Stimulated activated CD4-positive, alpha-beta T cell treated with anti-CD3 and anti-CD28 coated beads, Interleukin-15, amount 100 ng/mL, for 48 hours (primary cell): ENCODE measurements around the gene CHST8.

ENCODE experiments used
- DNase-seq, 2 donors: peaks; one replicate each; pipeline ENCODE4 v3.0.0-alpha.2; 2020; ENCODE audit warnings: low read depth in 2 of 2

The CHST8 gene

DNA sequence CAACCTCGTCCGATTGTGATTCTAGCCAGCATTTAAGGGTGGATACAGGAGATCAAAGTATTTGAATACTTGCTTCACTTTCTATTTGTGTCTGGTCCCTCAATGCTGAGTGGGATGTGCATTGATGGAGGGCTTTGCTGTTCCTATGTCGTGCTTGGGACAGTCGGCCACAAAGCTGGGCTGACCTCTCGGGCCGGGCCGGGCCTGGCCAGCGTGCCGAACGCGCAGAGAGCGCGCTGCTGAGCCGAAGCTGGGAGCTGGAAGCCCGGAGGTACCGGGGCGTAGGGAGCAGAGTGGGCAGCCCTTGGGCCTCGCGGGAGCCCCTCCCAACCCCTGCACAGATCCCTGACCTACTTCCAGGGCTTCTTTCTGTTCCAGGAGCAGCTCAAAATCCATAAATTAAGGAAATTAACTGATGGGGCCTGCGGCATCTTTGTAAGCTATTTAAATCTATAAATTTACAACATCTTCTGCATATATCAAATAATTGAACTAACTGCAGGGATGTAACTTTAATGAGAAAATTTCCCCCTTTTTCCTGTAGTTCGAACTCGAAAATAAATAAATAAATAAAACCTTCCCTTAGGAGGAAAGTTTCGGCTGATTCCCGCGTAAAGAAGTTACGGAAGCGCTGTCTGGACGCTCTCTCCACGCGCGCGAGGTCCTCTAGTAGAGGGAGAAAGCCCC, 173.1 kb downstream of the CHST8 start:
- no peak for DNase-seq

- DNase-seq: peak; percentile 25 to 38
Measured at GRCh38 chr19:33795370-33796163, 173.8 kb downstream of the CHST8 start.

DNA sequence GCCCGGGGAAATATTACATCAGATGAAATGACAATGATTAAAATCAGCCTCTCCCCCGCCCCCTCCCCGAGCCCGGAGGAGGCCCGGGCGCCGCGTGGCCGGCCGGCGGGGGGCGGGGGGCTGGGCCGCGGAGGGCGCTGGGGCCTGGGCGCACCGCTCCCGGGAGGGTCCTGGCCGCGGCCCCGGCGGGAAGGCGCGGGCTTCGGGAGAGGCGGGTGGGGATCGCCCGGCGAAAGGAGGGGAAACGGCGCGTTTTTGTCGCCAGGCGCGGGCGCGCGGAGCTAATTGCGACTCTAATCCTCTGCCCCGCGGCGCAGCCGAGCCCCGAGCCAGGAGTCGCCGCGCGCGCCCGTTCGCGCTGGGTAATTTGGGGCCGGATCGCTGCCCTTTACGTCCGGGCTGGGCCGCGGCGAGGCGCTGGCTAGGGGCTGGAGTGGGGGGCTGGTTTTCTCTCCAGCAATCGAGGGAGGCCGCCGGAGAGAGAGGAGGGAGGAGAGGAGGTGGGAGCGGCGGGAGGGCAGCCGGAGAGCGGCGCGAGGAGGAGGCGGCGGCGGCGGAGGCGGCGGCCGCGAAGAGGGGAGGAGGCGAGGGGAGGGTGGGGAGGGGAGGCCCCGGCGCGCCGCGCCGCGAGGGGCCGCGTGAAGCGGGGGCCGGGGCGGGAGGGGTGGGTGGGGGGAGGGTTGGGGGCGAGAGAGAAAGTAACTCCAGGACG, 174.6 kb downstream of the CHST8 start, which contains the start of gene KCTD15:
Gene KCTD15, plus strand, starts transcription at position 707 of the 712 bp plus-strand sequence. CDS start 3,585 bp downstream, outside the sequence.
- DNase-seq: peak in 1 of 2 donors; percentile 22

DNA sequence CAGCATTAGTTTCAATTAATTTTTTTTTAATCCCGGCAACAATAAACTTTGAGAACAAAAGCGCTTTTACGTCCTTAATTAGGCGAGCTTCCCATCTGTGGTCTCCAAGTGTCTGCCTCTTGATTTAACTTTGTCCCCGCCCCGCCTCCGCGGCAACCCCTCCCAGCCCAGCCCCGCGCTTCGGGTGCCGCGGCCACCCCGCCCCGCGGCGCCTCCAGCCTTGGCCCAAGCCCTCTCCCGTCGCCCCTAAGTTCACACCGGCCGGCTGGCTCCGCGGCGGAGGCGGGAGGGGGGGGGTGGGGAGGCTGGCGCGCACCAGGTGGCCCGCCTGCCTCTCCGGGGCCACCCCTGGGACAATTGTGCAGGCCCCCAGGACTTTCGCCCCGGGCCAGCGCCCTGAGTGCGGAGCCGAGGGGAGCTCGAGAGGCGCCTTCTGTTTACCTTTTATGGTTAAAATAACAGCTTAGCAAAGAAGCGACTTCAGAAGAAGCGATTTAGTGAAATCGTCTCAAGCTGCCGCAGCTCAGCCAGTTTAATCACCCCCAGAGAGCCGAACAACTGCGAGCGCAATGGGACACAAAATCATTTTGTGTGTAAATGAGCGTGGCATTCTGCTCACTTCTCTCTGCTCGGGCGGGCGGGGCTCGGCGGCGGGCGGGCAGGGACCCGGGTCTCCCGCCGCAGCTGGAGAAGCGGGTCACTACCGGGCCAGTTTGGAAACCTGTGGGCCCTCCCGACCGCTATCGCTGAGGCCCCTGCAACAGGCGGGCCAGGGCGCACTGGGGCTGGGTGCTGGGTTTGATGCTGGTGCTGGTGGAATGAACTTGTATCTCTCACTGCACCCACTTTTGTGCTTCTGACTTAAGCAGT, 176.3 kb downstream of the CHST8 start:
- DNase-seq: no peak

DNA sequence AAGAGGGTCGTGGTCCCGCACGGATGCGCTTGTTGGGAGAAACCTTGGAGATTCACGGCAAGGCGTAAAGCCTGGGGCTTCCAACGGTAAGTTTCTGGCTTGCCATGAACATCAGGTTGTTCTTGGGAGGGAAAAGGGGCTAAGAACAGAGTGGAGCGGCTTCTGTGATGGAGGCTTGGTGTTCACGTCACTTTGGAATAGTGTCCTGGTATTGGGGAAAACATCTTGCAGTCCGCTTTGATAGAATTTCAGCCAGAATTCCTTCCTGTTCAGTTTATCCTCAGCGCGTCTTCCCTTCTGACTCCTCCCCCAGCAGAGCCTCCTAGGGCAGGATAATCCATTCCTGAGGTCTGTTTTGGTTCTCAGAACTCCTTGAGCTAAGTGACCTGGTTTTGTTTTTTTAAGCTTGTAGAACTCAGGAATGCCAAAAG, 176.9 kb downstream of the CHST8 start:
- no peak for DNase-seq

DNA sequence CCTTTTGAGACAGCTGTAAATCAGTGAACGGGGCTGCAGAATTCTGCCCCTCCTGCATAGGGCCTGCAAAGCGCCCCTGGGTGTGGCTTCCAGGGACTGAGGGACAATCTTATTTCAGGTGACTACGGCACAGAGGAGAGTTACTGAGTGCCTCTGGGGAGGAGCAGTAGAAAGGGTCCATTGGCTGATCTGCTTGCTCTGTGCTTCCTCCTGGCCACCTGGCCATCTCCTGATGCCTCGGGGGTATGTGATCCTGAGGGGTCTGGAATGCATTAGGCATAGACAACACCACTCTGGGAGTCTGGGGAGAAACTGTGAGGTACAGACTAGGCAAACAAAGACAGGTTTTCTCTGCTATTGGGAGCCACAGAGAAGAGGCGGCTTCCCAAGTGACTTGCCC, 177.7 kb downstream of the CHST8 start:
- DNase-seq: no peak

- no peak for DNase-seq
Measured at GRCh38 chr19:33800012-33800680, 178.4 kb downstream of the CHST8 start.

- DNase-seq: no peak
Measured at GRCh38 chr19:33801411-33801810, 179.7 kb downstream of the CHST8 start.

DNA sequence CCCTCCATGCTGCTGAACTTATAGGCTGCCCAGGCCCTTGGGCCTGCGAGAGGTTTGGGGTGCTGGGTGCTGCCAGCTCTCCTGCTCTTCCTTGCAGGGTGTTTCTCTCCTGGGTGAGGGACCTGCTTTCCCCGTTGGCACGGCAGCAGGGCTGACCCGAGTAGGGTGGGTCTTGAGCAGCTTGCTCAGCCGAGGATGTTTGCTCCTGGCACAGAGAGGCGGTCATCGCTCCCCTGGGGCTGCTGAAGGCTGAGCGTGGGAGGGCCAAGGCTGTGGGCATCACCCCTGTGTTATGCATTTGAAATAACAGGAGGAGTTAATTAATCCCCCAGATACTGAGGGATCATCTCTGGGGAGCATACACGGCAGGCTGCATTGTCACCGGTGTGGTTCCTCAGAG, 180.2 kb downstream of the CHST8 start:
- DNase-seq: no peak

DNA sequence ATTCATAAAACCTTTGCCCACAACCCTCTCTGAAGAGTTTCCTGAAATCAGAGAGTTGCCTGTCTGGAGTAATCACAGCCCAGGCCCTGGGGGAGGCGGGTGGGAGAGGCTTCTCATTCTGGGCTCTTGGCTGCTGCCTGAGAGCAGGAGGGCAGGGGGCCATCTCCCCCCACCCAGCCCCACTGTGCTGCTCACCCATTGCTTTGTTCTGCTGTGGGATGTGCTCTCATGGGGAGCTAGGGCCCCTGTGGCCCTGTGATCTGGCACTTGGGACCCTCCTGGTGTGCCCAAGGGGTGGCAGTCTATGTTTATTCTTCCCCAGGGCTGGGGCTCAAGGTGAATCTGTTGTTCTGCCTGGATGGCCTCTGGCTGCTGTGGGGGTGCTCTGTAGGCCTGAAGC, 181.0 kb downstream of the CHST8 start:
- no peak for DNase-seq

GRCh38 chr19:33803383-33803782, 181.6 kb downstream of the CHST8 start:
- DNase-seq: no peak

GRCh38 chr19:33804021-33804799, 182.5 kb downstream of the CHST8 start:
- no peak for DNase-seq

DNA sequence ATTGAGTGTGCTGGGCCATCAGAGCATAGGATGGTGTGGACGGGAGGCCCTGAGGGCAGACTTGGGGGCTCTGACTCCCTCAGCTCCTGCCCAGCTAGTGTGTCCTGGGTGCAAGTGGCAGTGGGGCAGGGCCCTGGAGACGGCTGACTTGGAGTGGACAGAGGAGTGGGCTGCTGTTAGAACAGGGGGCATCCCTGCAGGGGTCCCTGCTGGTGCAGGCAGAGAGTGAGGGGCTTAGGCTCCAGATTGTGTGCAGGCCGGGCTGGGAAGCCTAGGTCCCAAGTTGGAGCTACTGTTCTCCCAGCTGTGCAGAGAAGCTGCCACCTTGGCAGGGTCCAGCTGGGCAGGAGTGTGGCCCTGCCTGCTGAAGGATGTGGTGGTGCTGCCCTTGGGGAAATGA, 183.6 kb downstream of the CHST8 start:
- DNase-seq: no peak

DNA sequence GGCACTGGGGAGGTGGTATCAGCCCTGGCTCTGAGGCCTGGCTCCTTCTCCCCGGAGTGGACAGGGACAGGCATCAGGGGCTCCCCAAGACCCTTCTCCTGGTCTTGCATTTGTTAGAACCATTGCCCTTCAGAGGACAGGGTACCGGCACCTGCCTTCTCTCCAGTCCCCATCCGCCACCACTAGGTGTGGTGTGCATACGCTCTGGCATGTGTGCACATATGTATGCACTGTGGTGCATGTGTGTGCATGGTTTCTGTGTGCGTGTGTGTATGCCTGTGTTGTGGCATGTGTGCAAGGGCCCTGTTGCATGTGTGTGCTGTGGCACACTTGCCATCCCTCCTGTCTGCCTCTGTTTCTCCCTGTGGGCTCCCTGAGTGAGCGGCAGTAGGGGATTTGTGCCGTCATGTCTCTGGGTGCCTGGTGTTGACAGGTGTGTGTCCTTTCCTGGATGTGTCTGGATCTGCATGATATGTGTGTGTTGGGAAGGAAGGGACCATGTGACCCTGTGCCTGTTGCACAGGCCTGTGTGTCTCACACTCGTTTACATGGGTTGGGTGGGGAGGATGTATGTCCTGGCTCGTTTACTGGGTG, 184.2 kb downstream of the CHST8 start:
- no peak for DNase-seq

DNA sequence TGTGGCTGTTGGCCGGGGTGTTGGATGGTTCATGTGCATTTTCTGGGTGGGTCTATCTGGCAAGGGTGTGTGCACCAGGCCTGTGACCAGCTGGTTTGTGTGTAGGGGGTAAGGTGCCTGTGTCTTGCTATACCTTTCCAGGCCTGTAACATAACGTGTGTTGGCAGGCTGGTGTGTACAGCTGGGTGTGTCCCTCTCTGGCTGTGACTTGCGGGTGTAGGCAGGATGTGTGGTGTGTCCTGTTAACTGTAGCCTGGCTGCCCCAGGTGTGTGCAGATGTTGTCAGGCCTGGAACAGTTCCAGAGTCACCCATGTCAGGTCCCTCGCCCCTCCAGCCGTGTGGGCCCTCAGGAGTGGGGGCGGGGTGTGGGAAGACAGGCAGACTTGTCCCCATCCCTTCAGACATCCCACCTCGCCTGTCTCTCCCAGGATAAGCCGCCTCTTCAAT, 184.7 kb downstream of the CHST8 start:
- DNase-seq: no peak

DNA sequence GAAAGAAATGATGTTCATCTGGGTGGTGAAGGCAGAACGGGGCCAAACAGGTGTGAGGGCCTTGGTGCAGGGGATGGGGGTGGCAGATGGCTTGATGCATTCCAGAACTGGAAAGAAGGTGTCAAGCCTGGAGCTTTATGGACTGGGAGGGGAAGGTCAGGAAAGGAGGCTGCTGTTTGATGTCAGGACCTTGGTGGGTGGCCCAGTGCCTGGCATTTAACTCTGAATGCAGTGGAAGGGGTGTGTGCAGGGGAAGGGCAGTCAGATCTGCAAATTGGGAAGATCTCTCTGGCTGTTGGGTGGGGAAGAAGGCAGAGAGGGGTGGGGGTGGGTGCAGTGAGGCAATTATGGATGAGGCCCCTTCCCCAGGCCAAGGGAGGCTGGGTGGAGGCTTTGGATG, 186.6 kb downstream of the CHST8 start:
- DNase-seq: no peak

- DNase-seq: no peak
Measured at GRCh38 chr19:33809960-33810359, 188.2 kb downstream of the CHST8 start.

- no peak for DNase-seq
Measured at GRCh38 chr19:33810821-33811220, 189.1 kb downstream of the CHST8 start.

GRCh38 chr19:33811246-33811645, 189.5 kb downstream of the CHST8 start:
- no peak for DNase-seq
